ELR (cell line): Measurements from ENCODE around the gene PIK3R3.

Experiments used
- DNase-seq: peaks from one replicate; pipeline ENCODE4 v3.0.0-alpha.2; 2015; ENCODE audit warnings: low read depth

The PIK3R3 gene

GRCh38 chr1:46157916-46158311, 25.5 kb upstream of the PIK3R3 start:
- no peak for DNase-seq

DNA sequence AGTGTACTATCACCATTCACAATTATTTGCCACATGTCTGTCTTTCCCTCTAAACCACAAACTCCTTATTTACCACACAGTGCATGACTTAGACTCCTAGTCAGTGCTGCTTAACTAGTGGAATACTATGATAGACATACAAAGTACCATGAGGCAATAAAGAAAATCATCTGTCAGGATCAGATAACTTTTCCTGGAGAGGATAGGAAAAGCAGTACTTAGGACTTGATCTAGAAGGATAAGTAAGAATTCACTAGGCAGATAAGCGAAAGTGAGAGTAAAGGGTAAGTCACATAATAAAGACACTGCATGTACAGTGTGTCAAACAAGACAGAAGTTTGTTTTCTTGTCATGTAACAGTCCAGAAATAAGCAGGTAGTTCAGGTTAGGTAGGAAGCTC, 21.3 kb upstream of the PIK3R3 start:
- DNase-seq: no peak

DNA sequence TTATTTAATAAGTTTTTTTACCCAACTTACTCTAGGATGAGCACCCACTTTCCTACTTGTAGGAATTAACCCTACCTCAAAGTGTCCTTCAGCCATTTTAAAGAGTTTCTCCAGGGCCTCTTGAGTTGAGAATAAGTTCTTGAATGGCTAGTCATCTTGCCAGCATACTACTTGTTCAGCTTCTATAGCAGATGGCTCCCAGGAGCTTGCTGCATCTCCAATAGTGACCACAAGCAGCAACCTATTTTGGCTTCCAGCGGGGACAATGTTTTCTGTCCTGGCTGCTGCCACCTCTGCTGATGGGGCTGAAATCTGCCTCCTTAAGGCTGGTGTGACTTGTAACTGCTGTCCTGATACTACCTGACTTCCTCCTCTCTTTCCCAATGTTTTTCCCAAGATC, 20.8 kb upstream of the PIK3R3 start:
- no peak for DNase-seq

GRCh38 chr1:46152016-46152415, 19.6 kb upstream of the PIK3R3 start:
- DNase-seq: peak; percentile 64

- DNase-seq: no peak
Measured at GRCh38 chr1:46150085-46150484, 17.7 kb upstream of the PIK3R3 start.

GRCh38 chr1:46148318-46148717, 15.9 kb upstream of the PIK3R3 start:
- DNase-seq: no peak

- peak; percentile 52 for DNase-seq
Measured at GRCh38 chr1:46137916-46138315, 5.5 kb upstream of the PIK3R3 start.

- no peak for DNase-seq
Measured at GRCh38 chr1:46136711-46137110, 4.3 kb upstream of the PIK3R3 start.

DNA sequence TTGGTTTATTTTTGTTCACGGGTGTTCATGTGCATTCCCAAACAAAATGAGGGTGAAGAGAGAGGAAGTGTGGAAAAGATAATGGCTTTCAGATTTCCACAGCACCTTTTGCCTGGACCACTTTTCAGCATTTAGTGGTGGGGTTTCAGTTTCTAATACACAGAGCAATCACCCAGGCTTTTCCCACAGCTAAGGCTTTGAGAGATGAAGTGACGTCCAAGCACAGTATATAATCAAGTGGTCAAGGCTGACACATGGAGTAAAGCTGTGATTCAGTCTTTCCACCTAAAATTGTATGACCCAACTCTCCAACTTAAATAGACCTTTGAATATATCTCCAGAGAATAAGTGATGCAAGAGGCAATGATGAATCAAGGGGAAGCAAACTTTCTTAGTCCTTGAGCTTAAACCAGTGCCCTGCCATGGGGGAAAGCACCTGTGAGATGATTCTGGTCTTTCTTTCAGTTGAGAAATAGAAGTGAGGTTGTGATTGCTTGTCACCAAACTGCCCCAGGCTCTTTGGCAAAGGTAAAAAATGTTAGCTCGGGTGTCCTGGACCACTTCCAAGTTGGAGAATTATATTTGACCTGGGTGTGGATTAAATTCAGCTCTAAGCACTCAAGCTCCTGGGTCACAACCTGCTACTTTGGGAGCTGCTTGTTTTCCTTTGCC, 2.4 kb upstream of the PIK3R3 start:
- DNase-seq: peak; percentile 78

- DNase-seq: no peak
Measured at GRCh38 chr1:46133781-46134350, 1.4 kb upstream of the PIK3R3 start.

DNA sequence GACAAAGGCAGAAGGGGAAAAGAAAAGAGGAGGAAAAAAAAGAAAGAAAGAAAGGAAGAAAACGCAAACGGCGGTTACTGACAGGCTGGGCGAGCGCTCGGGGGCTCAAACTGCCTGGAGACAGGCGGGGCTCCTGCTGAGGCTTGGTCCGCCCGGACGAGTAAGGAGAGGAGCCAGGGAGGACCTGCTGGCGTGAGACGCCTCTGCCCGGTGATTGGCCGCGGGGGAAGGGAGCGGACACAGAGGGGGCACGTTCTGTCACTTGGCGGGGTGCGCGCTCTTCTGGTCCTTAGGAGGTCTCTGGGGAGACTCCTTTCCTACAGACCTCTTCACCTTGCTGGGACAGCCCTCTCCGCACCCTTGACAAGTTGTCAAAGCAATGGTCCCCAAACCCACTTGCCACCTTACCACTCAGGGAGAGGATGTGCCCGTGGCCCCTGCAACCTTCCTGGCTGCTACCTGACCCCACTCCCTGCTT, 791 bp upstream of the PIK3R3 start:
- DNase-seq: no peak

- peak; percentile 61 for DNase-seq
Measured at GRCh38 chr1:46131712-46132528, 509 bp downstream of the PIK3R3 start.

- DNase-seq: peak; percentile 37
Measured at GRCh38 chr1:46131093-46131492, 1.3 kb downstream of the PIK3R3 start.

DNA sequence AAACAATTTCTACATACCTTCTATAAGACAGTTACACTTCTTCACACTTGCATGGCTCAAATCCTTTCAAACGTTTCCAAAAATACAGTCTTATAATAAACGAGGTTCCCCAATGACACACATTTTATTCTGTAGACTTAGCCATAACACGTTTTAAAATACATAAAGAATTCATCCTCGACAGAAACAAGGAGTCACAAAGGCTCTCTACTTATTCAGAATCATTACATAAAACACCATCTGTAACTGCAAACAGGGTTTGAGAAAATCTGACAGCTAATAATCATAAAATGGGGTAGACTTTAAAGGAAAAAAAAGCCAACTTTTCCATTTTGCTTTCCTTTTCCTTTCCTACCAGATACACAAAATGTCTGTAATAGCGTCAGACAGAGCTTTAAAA, 1.8 kb downstream of the PIK3R3 start:
- DNase-seq: no peak

GRCh38 chr1:46130121-46130520, 2.3 kb downstream of the PIK3R3 start:
- DNase-seq: no peak

DNA sequence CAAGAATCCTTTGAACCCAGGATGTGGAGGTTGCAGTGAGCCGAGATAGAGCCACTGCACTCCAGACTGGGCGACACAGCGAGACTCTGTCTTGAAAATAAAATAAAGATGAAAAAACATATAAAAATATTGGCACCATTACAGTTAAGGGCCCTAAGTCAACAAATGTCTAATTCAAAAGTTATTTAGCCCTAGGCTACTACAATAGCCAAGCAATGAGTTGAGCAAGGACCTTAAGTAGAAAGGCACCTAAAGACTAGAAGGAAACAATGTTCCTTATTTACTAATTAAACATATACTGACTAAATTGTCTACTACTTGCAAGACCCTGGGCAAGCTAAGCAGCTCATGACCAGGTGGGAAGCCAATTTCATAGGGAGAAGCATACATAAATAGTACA, 4.1 kb downstream of the PIK3R3 start:
- peak; percentile 79 for DNase-seq

- no peak for DNase-seq
Measured at GRCh38 chr1:46118856-46119255, 13.6 kb downstream of the PIK3R3 start.

- no peak for DNase-seq
Measured at GRCh38 chr1:46117810-46118494, 14.5 kb downstream of the PIK3R3 start.

DNA sequence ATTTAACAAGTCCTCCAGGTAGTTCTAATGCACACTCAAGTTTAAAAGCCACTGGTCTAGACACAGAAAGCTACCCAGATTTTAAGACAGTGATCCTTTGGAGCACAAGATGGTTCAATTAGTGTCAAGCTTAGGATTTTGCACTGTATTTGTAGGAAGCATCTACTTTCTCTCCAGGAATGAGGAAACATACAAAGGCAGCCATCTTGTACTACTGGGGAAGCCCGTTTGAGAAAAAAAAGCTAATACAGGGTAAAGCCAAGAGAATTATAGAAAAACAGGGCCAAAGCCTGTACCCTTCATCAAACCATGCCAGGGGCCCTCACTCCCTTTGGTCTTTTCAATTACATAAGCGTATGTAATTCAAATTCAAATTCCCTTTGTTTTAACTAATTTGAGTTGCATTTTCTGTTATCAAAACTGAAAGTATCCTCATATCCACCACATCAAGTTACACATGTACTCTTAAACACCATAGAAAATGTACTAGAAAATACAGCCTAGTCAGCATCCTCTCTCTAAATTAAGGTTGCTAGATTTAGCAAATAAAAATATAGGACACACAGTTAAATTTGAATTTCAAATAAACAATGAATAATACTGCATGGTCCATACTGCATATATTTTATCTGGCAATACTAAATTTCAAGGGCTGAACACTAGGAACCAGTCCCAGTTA, 17.4 kb downstream of the PIK3R3 start:
- DNase-seq: peak; percentile 23

DNA sequence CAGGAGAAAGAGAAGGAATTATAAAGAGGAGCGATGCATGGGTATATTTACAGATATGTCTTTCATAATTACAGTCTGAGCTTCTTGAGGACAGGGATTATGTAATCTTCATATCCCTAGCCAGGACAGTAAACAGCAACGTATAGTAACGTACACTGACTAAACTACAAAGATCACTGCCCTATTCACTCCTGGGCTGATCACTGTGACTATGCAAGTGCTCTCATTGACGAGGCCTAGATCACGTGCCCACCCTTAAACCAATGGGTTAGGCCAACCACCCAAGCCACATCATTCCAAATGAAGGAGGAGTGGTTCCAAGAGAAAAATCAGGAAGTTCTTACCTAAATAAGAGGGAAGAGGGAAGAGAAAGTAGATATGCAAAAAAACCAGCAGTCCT, 18.5 kb downstream of the PIK3R3 start:
- no peak for DNase-seq

DNA sequence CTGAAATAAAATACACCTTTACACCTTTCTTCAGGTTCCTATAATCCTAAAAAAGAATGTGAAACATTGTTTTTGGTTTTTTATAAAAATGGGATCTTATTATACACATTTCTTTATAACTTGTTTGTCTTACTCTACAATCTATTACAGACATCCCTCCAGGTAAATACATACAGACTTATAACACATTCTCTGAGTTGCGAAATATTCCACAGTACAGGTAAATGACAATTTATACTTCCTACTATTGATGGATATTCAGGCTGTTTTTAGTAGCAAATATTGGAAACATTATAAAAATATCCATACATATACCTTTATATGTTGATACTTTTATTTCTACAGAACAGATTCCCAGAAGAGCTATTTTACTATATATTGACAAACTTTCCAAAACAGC, 20.3 kb downstream of the PIK3R3 start:
- no peak for DNase-seq

DNA sequence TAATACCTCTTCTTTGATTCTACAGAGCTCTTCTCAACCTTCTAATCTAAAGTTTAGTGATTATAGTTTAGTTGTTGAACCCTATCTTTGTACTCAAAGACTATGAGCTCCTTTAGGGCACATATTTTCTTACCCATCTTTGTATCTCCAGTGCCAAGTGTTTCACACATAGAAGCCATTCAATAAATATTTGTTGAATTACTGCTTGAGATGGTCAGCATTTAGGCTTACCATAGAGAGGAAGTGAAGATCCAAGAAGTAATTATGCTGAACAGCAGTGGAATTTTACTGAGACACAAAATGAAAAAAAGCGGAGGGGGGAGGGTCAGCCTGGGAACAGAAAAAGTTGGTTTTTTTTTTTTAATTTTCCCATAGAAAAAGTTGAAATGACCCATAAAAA, 21.9 kb downstream of the PIK3R3 start:
- no peak for DNase-seq
